ENCODE results near the gene BTG3.
A peak's percentile ranks its signal among the peaks of the same experiment; 100 is the strongest.

BTG3 gene, protein sequence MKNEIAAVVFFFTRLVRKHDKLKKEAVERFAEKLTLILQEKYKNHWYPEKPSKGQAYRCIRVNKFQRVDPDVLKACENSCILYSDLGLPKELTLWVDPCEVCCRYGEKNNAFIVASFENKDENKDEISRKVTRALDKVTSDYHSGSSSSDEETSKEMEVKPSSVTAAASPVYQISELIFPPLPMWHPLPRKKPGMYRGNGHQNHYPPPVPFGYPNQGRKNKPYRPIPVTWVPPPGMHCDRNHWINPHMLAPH

DNA sequence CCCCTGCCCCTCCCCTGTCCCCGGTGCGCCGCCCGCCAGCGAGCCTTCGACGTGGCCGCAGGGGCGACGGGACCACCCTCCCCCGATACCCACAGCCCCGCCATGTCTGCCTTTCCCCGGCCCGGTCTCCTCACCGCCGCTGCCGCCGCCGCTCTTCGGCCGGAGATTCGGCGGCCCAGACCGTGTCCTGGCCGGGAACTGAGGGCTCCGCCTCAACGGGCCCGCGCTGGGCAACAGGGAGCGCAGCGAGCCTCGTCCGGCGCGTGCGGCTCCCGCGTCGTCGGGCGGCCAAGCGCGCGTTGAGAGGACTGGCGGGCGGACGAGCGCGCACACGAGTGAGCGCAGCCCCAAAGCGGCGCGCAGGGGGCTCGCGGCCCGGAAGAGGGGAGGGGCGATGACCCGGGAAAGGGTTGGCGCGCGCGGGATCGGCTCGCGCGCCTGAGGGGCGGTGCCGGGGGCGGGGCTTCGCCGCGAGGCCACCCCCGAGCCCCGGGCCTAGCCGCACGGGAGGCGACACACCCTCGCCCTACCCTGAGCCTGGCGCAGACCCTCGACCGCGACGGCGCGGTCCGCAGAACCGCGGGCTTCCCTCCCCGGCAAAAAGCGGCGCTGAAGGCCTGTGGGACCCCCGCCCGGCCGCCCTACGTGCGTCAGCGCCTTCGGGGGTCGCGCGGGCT is at the start of gene BTG3:
Gene BTG3 (minus strand): TSS at position 337 of the 677 bp plus-strand sequence. CDS start 3,757 bp downstream, outside the sequence.
- peak; percentile 89 to 96 (median 91) for DNase-seq

DNA sequence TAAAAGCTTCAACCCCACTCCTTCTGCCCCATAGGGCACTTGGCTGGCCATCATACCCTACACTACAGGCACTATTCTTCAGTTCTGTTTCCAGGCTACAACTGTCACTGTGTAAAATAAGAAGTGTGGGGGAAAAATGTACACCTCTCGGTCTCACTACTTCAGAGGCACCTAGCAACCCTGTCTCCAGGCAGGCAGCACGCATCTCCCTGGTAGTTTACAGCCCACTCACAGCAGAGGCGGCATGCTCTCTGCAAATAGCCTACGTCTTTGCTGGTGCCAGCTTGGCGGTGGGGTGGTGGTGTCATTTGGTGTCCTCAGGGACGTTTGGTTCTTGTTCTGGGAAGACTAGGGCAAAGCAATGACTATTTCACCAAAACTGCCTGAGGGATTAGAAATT is 48.2 kb upstream of the BTG3 start:
- DNase-seq = no peak

DNA sequence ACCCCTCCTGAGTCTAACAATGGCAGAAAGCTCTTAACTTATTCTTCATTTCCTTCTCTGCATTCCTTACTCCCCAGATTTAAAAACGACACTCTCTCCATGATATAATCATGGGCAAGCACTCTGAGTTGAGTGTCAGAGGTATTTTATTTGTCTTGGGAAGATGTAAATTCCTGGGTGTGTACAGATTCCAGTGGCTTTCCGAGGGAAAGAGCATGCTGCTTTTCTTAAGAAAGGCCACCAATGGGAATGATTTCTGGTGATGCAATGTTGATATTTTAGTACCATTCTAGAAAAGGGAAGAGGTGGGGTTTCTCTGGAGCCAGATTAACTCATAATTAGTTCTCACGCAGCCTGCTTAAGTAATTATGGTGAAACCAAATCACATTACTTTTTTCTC is 47.8 kb upstream of the BTG3 start:
- DNase-seq = peak; percentile 9 to 31 (median 17)

GRCh38 chr21:17658931-17659330 is 46.2 kb upstream of the BTG3 start:
- DNase-seq = no peak

GRCh38 chr21:17651526-17651925 is 38.8 kb upstream of the BTG3 start:
- no peak for DNase-seq

GRCh38 chr21:17650292-17650691 is 37.6 kb upstream of the BTG3 start:
- no peak for DNase-seq

DNA sequence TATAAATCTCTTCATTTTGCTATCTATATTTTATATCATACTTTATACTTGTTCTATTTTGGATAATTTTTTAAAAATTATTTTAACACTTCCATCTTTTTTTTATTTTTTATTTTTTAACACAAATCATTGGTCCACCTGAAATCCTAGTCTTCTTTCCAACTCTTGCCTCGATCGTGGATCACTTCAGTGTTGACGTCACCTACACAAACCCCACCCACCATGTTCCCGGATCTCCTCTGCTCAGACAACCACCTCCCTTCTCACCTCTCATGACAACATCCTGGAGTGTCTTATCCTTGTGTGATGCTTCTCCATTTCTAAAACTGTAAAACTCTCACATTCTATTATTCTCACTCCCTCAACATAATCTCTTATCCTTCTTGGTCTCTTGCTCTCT is 34.1 kb upstream of the BTG3 start:
- no peak for DNase-seq

- no peak for DNase-seq
These were observed 31.5 kb upstream of the BTG3 start for GRCh38 chr21:17644186-17644585.

GRCh38 chr21:17640821-17641220 is 28.1 kb upstream of the BTG3 start:
- no peak for DNase-seq

- DNase-seq = no peak
These were observed 24.0 kb upstream of the BTG3 start for GRCh38 chr21:17636711-17637110.

DNA sequence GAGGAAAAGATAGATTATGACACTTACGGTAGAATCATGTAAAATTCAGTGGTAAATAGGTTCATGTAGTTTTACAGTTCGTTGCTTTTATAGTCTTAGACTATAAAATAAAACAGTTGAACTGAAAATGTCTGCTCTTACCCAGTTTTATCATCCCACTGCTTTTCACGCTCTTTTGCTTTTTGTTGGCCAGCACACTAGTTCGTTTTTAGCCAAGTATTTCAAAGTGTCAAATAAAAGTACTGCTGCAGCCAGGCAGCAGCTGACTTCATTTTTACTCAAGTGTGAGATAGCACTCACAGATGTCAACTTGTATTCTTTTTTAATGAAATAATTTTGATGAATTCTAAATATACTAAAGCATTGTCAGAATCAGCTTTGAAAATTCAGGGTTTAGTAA is 18.5 kb upstream of the BTG3 start:
- no peak for DNase-seq

DNA sequence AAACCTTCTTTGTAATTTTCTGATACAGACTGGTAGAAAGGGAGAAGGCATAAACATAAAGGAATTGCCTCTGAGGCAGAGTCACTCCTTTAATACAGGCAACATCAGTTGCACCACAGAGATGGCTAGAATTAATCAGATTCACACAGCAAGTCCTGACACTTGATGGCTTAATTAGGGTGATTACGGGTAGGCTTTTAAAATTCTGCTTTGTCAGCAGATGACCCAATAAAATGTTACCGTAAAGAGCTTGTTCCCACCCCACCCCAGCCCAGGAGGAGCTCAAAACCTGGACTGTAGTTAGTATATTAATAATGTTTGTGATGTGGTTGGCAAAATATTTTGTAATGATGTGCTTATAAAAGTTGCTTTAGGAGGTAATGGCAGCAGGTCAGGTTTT is 9.3 kb upstream of the BTG3 start:
- no peak for DNase-seq

DNA sequence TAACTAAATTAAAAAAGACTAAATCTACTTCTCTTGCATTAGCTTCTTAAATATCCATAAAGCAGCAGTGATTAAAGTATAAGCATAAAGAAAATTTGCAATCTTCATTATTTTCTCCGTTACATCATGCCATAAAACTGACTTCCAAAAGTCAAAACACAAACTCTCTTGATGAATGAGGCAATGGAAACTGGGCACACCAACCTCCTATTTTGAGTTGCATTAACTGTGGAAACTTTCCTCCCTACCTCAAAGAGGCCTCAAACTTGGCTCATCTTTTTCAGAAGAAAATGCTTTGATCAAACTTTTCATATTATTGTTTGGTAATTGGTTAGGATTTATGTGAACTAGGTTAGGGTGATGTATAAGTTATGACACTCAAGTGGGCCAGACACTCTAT is 4.1 kb upstream of the BTG3 start:
- no peak for DNase-seq

DNA sequence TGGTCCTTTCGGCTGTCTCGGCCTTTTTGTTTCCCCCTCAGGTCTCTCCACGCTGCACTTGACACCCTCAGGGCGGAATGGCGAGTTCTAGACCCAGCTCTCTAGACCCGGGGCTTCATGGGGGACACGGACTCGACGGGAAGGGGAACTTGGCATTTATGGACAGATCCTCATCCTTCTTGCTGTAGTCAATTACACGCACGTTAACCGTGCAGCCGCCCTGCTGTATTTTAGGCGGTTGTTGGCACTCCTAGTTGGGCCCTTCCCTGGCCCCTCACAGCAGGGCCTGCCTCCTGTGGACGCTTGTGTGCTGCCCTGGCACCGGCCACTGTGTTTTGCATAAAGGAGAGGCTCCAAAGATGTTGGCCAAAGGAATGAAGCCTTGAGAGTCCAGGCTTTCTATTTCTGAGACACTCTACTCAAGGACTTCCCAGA is 558 bp upstream of the BTG3 start:
- peak in 2 of 3 donors; percentile 6 to 10 for DNase-seq

DNA sequence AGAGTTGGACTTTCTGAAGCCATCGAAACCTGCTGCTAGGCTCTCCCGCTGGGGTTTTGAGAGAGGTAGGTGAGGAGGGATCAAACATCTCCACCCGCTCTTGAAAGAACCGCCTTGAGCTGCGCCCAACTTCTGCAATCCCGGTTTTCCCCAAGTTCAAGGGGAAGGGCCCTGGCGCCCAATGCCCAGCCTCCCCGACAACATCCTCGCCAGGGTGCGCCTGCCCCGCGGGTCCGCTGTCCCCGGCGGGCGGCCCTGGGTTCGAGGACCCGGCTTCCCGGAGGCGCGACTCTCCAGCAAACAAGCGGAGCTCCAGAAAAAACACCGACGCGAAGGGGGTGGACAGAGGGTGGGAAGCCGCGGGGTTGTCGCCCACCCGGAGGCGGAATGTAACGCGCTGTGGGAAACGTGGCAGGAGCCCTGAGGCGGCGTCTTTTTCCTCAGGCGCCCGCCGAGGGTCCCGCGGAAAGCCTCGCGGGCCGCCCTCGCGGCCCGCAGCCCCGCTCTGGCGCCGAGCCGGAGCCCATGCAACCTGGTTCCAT is 607 bp downstream of the BTG3 start:
- DNase-seq = peak; percentile 93 to 94 (median 93)

DNA sequence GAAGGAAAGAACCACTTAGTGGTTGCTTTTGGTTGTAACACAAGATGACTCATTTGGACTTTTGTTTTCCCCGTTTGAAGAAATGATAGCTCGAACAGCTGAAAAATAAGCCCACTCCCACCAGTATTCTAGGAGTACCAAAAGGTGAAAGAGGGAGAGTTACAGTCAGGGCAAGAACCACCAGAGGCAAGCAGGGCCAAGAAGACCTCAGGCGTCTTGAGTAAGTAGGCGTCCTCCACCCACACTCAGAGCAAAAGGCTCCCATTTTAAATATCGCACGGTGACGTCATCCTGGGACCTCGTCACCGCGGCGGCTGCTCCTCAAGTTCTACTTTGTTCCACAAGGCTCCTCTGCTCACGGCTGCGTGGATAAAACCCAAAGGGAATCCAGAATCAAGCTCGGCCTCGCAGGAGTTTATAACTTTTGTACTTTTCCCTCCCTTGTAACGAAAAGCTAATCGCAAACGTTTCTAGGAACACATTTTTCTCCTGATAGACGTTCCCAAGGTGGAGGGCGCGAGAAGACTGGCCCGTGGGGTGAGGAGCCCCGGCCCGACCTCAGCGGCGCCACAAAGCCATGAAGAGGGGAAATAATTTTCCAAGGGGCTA is 1.2 kb downstream of the BTG3 start:
- peak; percentile 95 to 97 (median 96) for DNase-seq

DNA sequence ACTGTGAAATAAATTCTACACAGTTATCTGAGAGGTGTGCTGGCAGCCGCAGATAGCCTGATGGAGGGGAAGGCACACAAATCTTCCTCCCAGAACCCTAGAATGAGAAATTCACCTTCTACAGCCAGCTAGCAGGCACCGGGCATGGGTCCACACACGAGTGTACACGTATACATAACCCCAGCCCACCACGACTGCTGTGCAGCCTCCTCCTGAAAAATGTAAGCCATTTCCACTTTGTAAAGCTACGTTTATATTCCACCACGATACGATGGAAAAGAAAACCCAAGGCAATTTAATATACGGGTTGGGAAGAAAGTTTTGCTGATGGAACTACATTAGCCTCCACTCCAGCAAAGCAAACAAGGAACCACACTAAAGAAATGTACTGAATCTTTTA is 1.8 kb downstream of the BTG3 start:
- no peak for DNase-seq

- DNase-seq = no peak
These were observed 3.0 kb downstream of the BTG3 start for GRCh38 chr21:17609681-17610080.

DNA sequence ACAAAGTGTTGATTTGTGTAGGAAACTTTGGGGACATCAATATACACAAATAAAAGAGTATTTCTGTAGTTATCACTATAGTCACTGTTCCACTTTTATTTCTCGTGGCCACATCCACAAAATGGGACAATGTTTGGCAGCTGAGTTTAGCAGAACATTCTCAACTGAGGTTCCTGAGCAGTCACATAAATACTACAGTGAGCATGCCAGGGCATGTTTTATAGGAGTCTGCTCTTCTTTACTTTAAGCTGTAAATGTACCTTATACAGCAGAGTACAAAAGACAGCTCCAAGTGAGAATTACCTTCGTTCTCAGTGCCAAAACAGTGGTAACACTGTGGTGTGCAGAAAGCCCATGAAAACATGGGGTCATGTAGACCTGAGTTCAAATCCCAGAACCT is 5.0 kb downstream of the BTG3 start:
- no peak for DNase-seq

- DNase-seq = no peak
These were observed 9.8 kb downstream of the BTG3 start for GRCh38 chr21:17602874-17603273.

DNA sequence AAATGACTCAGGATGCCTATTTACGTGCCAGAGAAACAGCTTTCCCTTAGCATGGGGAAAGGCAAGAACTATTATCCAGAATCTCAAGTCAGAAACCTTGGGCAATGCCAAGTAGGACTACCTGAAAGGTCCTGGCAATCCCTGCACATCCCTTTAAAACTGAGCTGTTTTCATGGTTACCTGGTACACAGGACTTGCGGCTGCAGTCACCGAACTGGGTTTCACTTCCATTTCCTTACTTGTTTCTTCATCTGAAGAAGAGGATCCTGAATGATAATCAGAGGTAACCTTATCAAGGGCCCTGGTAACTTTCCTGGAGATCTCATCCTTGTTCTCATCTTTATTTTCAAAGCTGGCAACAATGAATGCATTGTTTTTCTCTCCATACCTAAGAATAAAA is 14.3 kb downstream of the BTG3 start:
- no peak for DNase-seq

- DNase-seq = no peak
These were observed 15.0 kb downstream of the BTG3 start for GRCh38 chr21:17597680-17598079.

GRCh38 chr21:17590430-17590829 is 22.3 kb downstream of the BTG3 start:
- DNase-seq = peak in 1 of 3 donors; percentile 11

DNA sequence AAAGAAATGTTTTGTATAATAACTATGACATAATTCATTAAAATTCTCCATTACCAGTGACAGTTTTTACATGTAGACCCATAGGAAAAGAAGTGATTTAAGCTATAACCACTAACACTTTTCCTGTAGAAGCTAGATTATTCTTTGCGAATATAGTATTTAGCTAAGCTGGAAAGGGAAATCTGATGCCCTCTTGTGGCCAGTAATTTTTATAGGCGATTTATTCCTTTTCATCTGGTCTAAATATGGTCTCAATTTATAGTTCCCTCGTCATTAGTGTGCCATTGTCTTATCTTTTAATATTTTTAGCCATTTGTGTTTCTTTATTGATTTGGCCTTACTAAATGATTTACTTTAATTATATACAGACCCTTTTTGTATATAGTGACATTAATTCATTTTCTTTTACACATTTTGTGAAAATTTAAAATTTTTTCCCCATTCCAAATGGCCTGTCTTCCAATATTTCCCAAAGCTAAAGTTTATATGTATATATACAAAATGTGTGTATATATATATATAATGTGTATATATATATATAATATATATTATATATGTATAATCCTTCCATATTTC is 26.7 kb downstream of the BTG3 start:
- peak; percentile 65 to 81 (median 72) for DNase-seq
